ENCODE measurements around the gene TRAF6.
"Not testable (repeated sequence)": the region's sequence is repeated elsewhere in the genome, so short reads cannot be mapped to it uniquely, and the experiment has no call there.

TRAF6 gene

GRCh38 chr11:36500315-36500721, 9.8 kb downstream of the TRAF6 start:
- intact Hi-C loops (cut with DNase I), result no loop called here
- DNase-seq, result peak in 2 of 10 donors; percentile 35 to 85

- peak in 1 of 10 donors; percentile 48 for DNase-seq
- intact Hi-C loops (cut with DNase I), result no loop called here
Observed at GRCh38 chr11:36499315-36499714, 10.8 kb downstream of the TRAF6 start.

- intact Hi-C loops (cut with DNase I), result no loop called here
- no peak for DNase-seq
Observed at GRCh38 chr11:36498721-36499120, 11.4 kb downstream of the TRAF6 start.

GRCh38 chr11:36493332-36493731, 16.7 kb downstream of the TRAF6 start:
- no peak for DNase-seq
- intact Hi-C loops (cut with DNase I), result loop anchor here (5.0 kb wide), 2 partner anchors 201 to 876 kb away; partner anchors contain the start of gene FJX1

GRCh38 chr11:36492724-36493304, 17.3 kb downstream of the TRAF6 start:
- DNase-seq, result peak in 1 of 10 donors; percentile 8
- intact Hi-C loops (cut with DNase I), result loop anchor here (5.0 kb wide), 2 partner anchors 201 to 876 kb away; partner anchors contain the start of gene FJX1

- intact Hi-C loops (cut with DNase I), result loop anchor here (5.0 kb wide), 2 partner anchors 198 to 873 kb away; partner anchors contain the start of gene FJX1
- DNase-seq, result no peak
Observed at GRCh38 chr11:36490026-36490806, 19.9 kb downstream of the TRAF6 start.

- DNase-seq, result no peak
- intact Hi-C loops (cut with DNase I), result no loop called here
Observed at GRCh38 chr11:36488096-36488495, 22.0 kb downstream of the TRAF6 start.

GRCh38 chr11:36487619-36488018, 22.5 kb downstream of the TRAF6 start:
- intact Hi-C loops (cut with DNase I), result no loop called here
- DNase-seq, result no peak

GRCh38 chr11:36485298-36486002, 24.6 kb downstream of the TRAF6 start:
- no peak for DNase-seq

GRCh38 chr11:36483042-36483441, 27.0 kb downstream of the TRAF6 start:
- intact Hi-C loops (cut with DNase I); DNase-seq: not testable (repeated sequence)

More at GRCh38 chr11:36485298-36486002, 24.6 kb downstream of the TRAF6 start:
- intact Hi-C loops (cut with DNase I), result no loop called here

GRCh38 chr11:36480833-36481232, 29.2 kb downstream of the TRAF6 start:
- no peak for DNase-seq
- intact Hi-C loops (cut with DNase I), result no loop called here

- intact Hi-C loops (cut with DNase I), result loop anchor here (2.0 to 10.0 kb wide), 4 partner anchors 102 to 864 kb away; partner anchors contain the start of gene FJX1
- peak in 3 of 10 donors; percentile 36 to 57 (median 48) for DNase-seq
Observed at GRCh38 chr11:36478700-36479329, 31.3 kb downstream of the TRAF6 start.

GRCh38 chr11:36475192-36475591, 34.9 kb downstream of the TRAF6 start:
- intact Hi-C loops (cut with DNase I), result loop anchor here (5.0 to 10.0 kb wide), 3 partner anchors 98 to 860 kb away; partner anchors contain the start of gene FJX1
- DNase-seq, result no peak

GRCh38 chr11:36471577-36471976, 38.5 kb downstream of the TRAF6 start:
- no peak for DNase-seq
- intact Hi-C loops (cut with DNase I), result loop anchor here (10.0 kb wide), 1 partner anchor 857 kb away; the partner anchor contains the start of gene FJX1

- intact Hi-C loops (cut with DNase I), result loop anchor here (10.0 kb wide), 1 partner anchor 855 kb away; the partner anchor contains the start of gene FJX1
- no peak for DNase-seq
Observed at GRCh38 chr11:36469881-36470802, 39.9 kb downstream of the TRAF6 start.

- DNase-seq, result no peak
- intact Hi-C loops (cut with DNase I), result no loop called here
Observed at GRCh38 chr11:36469063-36469462, 41.0 kb downstream of the TRAF6 start.

GRCh38 chr11:36467916-36468315, 42.2 kb downstream of the TRAF6 start:
- intact Hi-C loops (cut with DNase I), result no loop called here
- DNase-seq, result no peak

- intact Hi-C loops (cut with DNase I), result no loop called here
- no peak for DNase-seq
Observed at GRCh38 chr11:36467012-36467411, 43.1 kb downstream of the TRAF6 start.

GRCh38 chr11:36465449-36466163, 44.5 kb downstream of the TRAF6 start:
- no peak for DNase-seq
- intact Hi-C loops (cut with DNase I), result no loop called here
